GM18870 (cell line): Measurements from ENCODE around the gene BAHD1.

ENCODE experiments used
- ATAC-seq: cut with Tn5 transposase; IDR thresholded peaks from one replicate; pipeline ENCODE4 v1.9.1; 2021; ENCODE audit warnings: moderate library complexity; ENCODE audit not compliant: unreplicated experiment

Gene BAHD1

DNA sequence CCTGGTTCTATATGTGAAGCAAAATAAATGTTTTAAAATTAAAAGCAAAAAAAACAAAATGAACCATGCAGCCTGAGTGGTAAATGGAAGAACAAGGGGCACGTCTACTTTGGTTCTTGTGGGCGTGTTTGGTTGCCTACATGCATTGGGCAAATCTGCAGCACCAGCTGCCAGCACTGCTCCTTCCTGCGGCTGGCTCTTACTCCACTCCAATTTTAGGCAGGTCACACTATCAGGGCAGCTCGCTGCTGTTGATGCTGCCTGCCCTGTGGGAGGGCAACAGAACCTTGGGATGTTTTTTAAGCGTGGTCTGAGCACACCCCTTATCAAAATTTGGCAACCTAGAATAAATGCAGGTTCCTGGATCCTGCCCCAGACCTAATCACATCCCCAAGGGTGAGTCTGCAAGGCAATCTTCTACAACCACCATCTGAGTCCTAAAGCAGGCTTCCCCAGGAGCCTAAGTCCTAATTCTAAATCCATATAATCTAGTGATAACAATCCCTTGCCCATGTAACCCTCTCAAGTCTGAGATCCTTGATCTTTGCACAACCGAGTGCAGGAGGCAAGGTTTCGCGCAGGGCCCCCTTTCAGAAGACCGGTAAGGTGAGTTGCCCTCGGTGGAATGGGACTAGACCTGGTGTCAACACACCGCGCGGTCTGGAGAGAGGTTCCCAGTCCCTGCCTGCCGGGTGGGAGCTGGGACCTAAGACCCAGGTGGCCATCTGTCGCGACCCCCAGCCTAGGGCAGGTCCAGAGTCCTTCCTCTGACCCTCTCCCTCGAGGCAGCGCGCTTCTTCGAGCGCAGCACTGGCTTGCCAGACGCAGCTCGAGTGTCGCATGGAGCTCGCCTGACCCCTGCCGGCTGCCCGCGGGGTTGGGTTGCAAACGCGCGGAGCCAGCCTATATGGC, 19.3 kb upstream of the BAHD1 start:
- ATAC-seq = no peak

DNA sequence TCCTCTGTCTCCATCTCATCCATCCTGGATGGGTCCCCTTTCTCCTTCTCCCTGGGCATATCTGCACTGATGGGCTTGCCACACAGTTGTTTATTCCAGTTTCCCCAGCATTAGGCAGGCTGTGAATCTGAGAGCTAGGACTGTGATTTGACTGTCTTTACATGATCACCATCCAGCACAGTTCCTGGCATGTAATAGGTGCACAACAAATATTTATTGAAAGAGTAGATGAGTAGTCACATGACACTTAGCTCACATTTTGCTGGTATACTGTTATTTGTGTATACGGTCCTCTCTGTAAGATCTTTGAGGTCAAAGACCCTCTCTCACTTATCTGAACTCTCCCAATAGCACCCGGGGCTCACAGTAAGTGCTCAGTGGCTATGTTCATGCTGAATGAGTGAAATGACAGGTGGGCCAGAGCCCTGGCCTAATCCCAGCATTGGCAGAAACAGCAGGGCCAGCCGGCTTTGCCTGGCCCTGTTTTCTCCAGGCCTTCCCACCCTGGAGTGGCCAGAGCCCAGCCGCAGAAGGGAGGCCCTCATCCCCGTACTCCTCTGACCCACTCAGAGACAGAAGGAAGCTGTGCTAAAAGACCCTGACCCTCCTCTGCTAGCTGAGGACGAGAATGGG, 16.2 kb upstream of the BAHD1 start:
- ATAC-seq = no peak

DNA sequence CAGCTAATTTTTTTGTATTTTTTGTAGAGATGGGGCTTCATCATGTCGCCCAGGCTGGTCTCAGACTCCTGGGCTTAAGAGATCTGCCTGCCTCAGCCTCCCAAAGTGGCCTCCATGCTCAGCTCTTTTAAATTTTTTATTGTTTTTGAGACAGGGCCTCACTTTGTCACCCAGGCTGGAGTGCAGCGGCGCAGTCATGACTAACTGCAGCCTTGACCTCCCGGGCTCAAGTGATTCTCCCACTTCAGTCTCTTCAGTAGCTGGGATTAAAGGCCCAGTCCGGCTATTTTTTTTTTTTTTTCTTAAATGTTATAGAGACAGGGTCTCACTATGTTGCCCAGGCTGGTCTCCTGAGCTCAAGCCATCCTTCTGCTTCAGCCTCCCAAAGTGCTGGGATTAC, 15.1 kb upstream of the BAHD1 start:
- ATAC-seq = no peak

DNA sequence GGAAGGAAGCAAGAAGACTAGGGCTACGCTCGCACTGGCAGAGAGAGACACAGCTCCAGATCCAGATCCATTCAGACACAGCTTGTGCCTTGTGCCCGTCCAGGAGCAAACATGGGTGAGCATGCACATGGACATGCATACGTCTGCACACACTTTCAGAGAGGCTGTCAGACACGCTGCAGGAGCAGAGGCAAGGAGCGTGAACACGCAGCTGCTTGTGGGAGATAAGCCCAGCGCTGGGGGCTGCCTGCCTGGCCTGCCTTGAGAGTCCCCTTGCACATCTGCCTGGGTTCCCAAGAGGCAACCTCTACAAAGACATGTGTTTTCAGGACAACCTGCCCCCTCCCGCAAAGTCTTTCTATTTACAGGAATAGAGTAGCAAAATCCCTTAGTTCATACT, 13.6 kb upstream of the BAHD1 start:
- ATAC-seq = no peak

DNA sequence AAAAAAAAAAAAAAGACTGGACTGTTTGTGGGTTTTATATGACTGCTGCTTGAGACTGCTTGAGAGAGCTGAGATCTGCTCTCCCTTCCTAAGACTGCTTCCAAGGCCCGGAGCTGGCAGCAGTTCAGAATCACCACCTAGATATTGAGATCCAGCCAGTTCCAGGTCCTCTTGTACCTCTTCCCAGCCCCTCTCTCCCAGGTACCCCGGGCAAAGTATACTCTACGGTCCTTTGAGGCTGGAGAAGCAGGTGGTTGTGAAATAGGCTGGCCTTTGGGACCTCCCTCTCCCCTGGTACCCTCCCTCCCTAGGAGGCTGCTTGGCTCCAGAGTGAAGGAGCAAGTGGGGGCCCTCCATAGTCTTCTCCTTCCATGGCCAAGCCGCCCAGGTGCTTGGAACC, 12.6 kb upstream of the BAHD1 start:
- ATAC-seq = no peak

DNA sequence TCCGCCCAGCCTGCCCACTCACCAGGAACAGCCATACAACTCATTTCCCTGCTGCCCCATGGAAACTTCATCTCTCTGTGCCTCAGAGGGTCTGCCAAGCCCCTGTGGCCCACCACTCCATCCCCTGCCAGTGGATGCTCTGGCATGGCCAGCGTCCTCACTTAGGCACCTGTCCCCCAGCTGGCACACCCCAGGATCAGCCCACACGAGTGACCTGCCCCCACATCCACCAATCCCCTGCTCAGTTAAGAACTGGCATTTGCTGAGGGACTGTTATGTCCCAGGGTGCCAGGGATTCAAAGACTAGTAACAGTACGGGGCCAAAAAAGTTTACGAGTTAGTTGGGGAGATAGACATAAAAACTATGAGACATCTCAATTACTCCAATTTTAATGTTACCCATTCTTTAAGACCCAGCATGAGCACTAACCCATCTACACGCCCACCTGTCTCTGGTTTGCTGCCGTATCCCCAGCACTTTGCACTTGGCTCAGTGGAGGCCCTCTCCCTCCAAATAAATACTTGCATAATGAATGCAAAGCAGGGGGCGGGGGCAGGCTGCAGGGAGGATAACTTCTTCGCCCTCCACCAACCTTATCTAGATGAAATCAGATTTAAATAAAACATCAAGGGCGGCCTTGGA, 11.6 kb upstream of the BAHD1 start:
- no peak for ATAC-seq

DNA sequence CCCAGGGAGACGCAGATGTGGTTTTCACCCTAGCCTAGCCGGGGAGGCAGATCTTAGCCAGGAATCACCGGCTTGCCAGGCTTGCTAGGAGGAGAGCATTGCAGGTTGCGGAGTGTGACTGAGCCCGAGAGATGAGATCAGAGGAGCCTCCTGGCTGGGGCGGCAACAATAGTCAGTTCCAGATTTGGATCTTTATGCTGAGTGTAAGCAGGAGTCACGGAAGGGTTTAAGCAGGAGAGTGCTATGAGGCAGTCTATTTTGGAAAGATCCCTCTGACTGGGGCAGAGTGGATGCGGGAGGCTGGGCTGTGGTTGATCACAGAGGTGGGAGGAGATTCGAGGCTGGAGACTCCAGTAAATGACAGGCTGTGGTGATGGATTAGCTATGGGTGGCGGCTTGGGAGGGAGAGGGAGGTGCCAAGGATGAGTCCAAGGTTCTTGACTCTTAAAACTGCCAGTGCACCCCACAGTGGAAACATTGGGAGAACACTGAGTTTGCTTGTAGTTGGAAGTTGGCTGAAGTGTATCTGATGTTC, 10.4 kb upstream of the BAHD1 start:
- ATAC-seq = no peak

DNA sequence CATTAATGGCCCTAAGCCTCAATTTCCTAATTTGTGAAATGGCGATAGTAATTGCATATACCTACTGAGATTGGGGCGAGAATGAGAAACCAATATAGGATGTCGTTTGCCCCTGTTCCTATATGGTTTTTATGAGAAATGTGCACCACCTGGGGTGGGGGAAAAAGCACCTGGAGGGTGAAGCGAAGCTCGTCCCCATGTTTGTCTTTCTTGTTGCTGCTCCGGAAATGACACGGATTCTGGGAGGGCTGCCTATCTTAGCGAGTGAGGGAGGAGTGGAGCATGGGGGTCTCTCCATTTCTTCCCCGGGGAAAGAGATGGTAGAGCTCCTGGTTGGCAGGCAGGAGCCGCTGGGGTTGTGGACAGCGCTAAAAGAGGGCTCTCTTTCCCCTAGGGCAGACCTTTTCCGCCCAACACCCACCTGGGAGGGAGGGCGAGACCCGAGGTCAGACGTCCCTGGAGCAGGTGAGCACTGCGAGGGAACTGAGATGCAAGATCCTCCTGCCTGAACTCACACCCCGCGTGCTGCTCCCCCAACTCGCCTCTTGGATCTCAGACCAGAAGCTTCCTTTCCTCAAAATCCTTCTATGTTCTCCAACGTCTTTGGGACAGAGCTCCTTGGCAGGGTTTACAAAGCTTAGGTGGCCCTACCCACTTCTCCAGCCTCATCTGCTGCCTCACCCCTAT, 5.6 kb upstream of the BAHD1 start:
- no peak for ATAC-seq

DNA sequence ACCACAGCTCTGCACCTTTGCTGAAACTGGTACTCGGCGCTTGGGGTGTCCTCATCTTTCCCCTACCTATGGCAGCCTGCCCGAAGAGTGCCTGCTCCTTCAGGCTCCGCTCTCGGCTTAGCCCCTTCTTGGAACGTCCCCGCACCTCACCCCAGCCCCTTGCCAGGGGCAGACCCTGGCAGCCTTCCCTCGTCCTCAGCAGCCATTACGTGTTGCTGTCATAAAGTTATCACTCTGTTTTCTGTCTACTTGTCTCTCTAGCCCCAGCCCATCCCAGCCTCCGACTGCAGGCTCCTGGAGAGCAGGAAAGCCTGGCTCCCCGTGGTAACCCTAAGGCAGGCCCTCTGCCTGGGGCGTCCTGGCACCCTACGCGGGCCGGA, 5.1 kb upstream of the BAHD1 start:
- ATAC-seq = no peak

DNA sequence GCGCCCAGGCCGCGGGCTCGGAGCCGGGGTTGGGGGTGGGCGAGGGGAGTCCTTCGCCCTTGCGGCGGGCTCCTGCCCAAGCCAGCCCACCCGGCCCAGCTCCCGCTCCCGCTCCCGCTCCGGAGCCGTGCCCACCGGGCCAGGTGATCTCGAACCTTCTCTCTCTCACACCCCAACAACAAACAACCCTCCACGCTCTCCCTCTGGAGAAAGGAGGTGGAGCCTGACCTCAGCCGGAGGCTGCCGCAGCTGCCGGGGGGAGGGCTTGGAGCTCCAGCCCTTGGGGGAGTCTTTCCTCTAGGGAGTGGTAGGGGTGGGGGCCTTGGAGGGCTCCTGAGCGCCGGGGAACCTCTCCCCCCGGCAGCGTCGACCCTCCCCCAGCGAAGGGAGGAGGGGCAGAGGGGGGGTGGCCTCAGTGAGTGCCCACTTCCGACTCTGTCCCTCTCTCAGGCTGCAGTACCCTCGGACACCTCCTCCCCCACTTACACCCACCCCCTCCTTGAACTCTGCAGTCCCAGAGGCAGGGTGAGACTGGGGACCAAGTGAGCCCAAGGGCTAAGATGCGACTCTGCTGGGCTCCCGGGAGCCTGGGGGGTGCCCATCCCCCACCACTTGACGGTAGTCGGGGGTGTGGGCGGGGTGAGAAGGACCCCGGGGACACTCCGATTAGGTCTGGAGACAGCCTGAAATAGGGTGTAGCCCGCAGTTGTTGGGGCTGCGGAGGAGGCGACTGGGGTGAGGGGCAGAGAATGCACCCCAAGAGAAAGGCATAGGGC, 4.4 kb upstream of the BAHD1 start:
- ATAC-seq = no peak

DNA sequence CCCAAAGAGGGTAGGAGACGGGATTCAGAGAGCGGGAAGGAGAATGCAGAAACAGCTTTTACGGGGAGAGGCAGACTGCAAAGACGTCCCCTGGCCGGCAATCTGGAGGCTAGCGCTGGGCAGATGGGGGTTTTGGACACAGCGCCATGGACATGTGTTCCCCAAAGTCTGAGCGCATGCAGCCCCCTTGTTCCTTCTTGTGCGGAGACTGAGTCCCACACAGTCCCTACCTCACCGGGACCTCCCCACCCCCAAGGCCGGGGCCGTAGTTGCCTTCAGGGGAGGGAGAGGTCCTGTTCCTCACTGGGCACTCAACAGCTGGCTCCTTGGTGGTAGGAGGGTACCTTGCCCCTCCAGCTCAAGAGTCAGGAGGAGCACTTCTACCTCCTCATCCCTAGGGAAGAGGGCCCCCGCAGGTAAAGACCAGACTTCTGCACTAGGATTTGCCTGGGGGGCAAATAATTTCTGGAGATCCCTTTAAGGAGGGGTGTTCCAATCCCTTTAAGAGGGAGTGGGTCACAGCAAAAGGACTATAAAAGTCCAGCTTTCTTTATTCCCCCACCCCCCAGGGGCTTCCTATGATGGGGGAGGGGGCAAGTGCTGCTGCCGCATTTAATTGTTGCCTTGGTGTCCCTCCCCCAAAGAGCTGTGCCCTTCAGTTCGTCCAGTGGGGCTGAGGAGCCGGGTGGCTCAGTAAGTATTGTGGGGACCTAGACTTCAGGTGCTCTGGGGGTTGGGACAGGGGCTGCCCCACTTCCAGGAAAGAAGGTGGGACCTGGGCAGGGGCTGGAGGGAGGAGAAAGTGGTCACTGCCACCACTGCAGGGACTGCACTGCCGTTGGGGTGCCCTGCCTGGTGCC, 3.6 kb upstream of the BAHD1 start:
- ATAC-seq = no peak

DNA sequence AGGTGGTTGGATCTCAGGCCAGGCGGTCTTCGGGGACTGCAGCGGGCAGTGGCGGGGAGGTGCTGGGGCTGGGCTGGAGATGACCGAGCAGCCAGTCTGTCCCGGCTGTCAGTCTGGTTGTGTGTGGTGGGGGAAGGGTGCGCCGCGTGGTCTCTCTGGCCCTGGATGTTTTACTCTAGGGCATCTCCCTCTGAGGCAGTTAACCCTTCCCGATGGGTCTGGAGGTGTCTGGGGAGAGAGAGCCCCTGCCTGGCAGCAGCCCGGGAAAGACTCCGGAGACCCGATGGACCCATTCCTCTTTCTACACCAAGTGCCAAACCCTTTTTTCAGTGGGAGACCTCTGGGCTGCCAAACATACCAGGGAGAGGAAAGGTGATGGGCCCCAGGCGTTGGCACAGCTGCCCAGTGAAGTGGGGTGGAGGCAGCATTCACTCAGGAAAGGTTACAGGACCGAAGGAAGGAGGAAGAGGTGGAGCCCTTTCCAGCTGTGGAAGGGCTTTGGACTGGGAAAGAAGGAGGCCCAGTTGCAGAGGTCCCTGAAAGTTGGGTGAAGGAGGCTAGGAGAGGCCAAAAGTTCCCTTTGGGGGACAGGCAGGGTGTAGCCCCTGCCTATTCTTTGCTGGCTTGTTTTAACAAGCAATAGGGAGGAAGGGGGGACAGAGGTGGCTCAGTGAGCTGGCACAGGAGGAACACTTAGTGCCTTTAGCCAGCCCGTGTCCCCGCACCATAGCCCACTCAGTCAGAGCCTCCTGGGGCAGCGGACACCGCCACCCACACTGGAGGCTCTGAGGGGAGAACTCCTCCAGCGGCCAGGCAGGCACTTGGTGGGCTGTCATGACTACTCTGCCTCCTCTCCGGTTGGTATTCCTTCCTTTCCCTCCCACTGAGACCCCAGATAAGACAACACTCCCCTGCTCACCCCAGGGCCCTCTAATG, 2.7 kb upstream of the BAHD1 start:
- ATAC-seq = no peak

DNA sequence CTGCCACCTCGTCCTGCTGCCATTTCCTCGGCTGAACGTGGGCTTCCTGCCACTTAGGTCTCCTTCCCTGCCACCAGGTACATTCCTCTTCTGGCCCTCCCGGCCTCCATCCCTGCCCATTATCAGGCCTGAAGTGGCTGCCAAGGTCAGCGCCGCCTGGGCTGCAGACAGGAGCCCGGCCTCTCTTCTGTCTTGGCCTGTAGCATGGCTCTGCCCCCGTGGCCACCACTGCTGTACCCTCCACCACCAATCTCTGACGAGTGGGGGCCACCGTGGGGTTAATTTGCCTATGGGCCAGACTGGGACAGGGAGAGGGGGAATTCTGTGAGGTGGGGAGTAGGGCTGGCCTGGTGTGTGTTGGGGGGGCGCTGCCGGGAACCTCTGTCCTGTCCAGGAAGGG, 2.0 kb upstream of the BAHD1 start:
- no peak for ATAC-seq

DNA sequence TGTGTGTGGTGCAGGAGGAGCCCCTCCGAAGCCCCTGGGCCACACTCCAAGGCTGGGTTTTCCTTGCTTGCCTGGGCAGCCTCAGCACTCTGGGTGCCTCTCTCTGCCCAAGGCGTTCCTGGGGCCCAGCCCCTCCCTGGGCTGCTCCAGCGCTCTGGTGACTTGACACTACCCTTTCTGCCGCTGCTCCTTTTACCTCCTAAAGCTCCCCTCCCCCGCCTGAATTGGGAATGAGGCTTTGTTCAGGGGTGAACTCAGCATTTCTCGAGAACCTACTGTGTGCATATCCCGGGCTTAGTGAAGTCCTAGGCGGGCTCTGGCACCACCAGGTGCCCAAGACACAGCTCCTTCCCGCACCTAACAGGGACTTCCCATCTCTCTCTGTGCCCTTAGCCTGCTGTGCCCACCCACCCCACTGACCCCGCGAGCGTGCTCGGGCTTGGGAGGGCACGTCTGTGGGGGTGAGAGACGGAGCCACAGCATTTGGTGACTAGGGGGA, 1.2 kb upstream of the BAHD1 start:
- ATAC-seq = no peak

DNA sequence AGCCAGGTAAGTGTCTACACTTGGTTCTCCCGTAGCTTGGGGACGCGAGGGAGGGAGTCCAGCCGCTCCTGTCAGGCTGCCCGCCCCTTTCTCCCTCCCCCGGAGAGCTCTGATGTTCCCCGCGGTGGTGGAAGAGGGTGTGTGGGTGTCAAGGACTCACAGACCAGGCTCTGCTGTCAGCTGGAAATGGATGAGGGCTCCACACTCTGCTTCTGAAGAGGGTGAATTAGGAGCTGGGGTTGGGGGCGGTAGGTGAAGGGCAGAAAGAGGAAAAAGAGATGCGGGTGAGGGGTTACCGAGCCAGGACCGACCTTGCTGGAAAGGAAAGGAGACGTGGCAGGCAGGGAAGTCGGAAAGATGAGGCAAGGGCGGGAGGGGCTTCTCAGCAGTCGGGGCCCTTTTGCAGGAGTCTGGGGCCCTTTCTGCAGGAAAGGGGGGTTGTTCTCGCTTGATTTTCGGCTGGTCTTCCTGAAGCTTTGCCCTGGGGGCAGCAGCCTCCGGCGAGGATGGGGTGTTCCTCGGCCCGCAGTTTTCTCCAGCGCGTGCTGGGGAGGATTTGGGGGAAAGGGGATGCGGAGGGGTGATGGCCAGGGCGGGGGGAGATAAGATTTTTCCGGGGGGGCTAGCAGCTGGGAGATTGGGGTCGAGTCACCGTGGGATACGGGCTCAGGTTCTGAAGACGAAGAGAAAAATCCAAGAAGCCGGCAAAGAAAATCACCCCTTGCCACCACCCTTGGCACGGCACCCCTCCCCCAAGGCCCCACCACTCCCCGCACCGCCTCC, 602 bp upstream of the BAHD1 start:
- ATAC-seq = no peak

DNA sequence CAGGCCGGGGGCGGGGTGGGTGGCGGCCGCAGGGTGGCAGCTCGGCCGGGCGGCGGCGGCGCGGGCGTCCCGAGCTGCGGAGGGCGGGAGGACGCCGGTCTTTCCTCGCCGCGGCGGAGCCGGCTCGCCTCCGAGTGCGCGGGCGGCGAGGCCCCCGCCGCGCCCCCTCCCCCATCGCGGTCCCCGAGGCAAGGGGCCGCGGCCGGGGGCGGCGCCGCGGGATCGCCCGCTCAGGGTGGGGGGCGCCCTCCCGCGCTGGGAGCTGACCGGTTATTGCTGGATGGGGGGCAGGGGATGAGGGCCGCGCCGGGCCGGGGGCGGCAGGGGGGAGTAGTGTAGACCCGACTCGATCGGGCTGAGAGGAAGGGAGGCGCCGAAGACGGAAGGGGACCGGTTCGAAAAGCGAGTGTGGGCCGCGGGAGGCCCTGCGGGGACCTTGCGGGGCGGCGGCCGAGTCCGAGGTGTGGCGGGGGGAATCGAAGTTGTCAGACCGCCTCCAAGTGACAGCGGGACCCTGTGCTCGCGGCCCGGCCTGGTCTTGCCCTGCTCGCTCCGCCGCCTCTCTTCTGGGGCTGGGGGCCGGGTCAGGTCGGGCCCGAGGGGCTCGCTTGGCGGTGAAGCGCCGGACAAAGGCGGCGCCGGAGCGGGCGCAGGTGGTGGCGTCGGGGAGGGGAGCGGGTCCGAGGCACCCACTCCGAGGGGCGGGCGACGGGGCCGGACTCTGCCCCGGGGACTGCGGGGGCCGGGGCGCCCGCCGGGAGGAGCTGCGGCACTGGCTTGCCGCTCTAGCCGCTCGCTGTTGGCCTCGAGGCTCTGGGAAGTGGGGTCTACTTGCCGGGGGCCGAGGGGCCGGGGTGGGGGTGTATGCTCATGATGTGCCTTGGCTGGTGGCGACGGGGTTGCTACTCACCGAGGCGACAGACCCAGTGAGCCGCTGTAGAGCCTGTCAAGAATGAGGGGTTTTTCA, 1.1 kb downstream of the BAHD1 start:
- ATAC-seq = no peak
